B cell (primary cell): ENCODE data around the gene DNPH1.

Source experiments
- EZH2 ChIP-seq: IDR thresholded peaks from 2 replicates; pipeline ENCODE4 v1.6.1; 2012; ENCODE audit warnings: borderline replicate concordance, low read depth, mild to moderate bottlenecking, moderate library complexity, low read length; ENCODE audit not compliant: insufficient read depth, poor library complexity, severe bottlenecking
- TF ChIP-seq, protein P1 (sequence below): fragments of 200-600 bp; IDR thresholded peaks from one replicate; pipeline ENCODE4 v1.8.0; 2022; ENCODE audit warnings: antibody characterized with exemption, mild to moderate bottlenecking

DNA sequence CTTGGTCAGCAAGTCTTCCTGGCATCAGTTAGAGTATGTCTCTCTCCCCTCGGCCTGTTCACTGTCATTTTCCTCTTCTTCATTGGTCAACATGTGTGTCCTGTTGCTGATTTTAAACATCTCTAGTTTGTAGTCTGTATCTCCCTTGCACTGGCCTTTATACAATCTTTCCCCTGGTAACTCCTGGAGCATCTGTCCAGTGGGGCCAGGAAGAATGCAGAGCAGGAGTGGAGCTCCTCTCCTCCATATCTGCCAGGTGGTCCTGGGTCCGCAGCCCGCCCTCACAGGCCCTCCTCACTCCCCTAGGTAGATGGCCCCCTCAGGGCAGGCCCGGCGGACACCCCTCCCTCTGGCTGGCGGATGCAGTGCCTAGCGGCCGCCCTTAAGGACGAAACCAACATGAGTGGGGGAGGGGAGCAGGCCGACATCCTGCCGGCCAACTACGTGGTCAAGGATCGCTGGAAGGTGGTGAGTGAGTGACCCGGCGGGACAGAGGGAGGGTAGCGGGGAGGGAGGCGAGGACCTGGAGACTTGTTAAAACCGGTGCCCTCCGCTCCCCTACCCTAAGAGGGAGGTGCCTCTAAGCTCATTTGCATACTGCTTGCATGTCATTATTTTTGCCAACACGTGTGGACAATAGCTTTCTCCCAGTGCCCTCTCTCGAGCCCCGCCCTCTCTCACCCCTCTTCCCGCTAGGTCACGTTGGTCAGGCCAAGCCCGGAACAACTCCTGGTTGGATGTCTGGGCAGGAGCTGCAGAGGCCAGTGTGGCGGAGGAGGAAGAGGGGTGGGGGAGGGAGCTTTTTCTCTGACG lies 17.2 kb upstream of the DNPH1 start:
- TF ChIP-seq, protein P1, sequence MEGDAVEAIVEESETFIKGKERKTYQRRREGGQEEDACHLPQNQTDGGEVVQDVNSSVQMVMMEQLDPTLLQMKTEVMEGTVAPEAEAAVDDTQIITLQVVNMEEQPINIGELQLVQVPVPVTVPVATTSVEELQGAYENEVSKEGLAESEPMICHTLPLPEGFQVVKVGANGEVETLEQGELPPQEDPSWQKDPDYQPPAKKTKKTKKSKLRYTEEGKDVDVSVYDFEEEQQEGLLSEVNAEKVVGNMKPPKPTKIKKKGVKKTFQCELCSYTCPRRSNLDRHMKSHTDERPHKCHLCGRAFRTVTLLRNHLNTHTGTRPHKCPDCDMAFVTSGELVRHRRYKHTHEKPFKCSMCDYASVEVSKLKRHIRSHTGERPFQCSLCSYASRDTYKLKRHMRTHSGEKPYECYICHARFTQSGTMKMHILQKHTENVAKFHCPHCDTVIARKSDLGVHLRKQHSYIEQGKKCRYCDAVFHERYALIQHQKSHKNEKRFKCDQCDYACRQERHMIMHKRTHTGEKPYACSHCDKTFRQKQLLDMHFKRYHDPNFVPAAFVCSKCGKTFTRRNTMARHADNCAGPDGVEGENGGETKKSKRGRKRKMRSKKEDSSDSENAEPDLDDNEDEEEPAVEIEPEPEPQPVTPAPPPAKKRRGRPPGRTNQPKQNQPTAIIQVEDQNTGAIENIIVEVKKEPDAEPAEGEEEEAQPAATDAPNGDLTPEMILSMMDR = no peak
- no peak for TF ChIP-seq EZH2
